GM23338 (cell line): ENCODE data around the gene MRE11.

Experiments
- CREB1 ChIP-seq: fragments of 250-450 bp; sonication (Bioruptor Pico); IDR thresholded peaks from 2 replicates; pipeline ENCODE4 v1.5.0; 2020; ENCODE audit warnings: low read depth, mild to moderate bottlenecking, moderate library complexity
- CTCF ChIP-seq, 2 experiments: fragments of 200-600 bp in 1 of 2; sonication (generic) in 1 of 2; conservative IDR thresholded peaks; 2 replicates each; pipeline versions ENCODE4 v1.5.1 to v1.6.1; 2016 to 2017; ENCODE audit warnings: antibody characterized with exemption in 2 of 2, low read depth in 2 of 2, mild to moderate bottlenecking in 2 of 2, moderate library complexity in 1 of 2
- ETS1 ChIP-seq: IDR thresholded peaks from 2 replicates; pipeline ENCODE4 v1.6.1; 2016; ENCODE audit warnings: antibody characterized with exemption
- EZH2 ChIP-seq: fragments of 200-600 bp; sonication (generic); IDR thresholded peaks from one replicate; pipeline ENCODE4 v1.8.0; 2017; ENCODE audit warnings: antibody characterized with exemption, mild to moderate bottlenecking, low read depth; ENCODE audit not compliant: unreplicated experiment
- EZH2phosphoT487 ChIP-seq: fragments of 200-600 bp; sonication (generic); IDR thresholded peaks from one replicate; pipeline ENCODE4 v1.8.1; 2018; ENCODE audit warnings: antibody characterized with exemption; ENCODE audit not compliant: unreplicated experiment
- JUNB ChIP-seq: IDR thresholded peaks from one replicate; pipeline ENCODE4 v1.6.1; 2016; ENCODE audit warnings: antibody characterized with exemption; ENCODE audit not compliant: unreplicated experiment
- NANOG ChIP-seq: IDR thresholded peaks from 2 replicates; pipeline ENCODE4 v1.6.1; 2016; ENCODE audit warnings: antibody characterized with exemption, borderline replicate concordance
- POLR2AphosphoS5 ChIP-seq: IDR thresholded peaks from 2 replicates; pipeline ENCODE4 v1.6.1; 2016; ENCODE audit warnings: antibody characterized with exemption, low read depth
- STAT1 ChIP-seq: IDR thresholded peaks from one replicate; pipeline ENCODE4 v1.6.1; 2016; ENCODE audit warnings: antibody characterized with exemption; ENCODE audit not compliant: unreplicated experiment
- ZNF462 ChIP-seq: fragments of 250-450 bp; sonication (Bioruptor Pico); IDR thresholded peaks from 2 replicates; pipeline ENCODE4 v1.5.0; 2020; ENCODE audit warnings: mild to moderate bottlenecking, moderate library complexity
- TF ChIP-seq, protein P1 (sequence below): IDR thresholded peaks from one replicate; pipeline ENCODE4 v1.6.1; 2018; ENCODE audit warnings: antibody characterized with exemption; ENCODE audit not compliant: unreplicated experiment

DNA sequence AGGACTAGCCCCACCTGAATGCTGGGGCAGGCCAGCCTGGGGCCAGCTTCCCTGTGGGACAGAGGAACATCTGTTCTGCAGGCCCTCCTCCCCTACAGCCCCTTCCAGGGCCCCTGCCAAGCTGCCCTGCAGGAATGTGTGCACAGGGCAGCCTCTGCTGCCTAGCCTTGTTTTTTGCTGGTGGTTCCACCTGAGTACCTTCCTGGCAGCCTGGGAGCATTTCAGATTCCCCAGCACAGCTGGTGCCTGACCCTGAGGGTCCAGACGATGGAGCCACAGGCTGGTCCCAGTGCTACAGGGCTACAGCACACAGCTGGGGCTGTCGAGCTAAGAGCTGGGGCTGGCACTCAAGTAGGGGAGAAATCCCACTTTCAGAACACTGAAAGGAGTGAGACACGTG, 70.1 kb downstream of the MRE11 start:
- TF ChIP-seq CTCF (conservative IDR thresholded peaks at IDR 0.05; ENCODE audit: low read depth in 2 of 2) (no peak), EZH2phosphoT487 (no peak), JUNB (no peak), ZNF462 (CRISPR knock-in tag) (no peak), CREB1 (no peak), EZH2 (no peak), POLR2AphosphoS5 (no peak), STAT1 (no peak), NANOG (no peak), ETS1 (no peak)
- TF ChIP-seq, protein P1, sequence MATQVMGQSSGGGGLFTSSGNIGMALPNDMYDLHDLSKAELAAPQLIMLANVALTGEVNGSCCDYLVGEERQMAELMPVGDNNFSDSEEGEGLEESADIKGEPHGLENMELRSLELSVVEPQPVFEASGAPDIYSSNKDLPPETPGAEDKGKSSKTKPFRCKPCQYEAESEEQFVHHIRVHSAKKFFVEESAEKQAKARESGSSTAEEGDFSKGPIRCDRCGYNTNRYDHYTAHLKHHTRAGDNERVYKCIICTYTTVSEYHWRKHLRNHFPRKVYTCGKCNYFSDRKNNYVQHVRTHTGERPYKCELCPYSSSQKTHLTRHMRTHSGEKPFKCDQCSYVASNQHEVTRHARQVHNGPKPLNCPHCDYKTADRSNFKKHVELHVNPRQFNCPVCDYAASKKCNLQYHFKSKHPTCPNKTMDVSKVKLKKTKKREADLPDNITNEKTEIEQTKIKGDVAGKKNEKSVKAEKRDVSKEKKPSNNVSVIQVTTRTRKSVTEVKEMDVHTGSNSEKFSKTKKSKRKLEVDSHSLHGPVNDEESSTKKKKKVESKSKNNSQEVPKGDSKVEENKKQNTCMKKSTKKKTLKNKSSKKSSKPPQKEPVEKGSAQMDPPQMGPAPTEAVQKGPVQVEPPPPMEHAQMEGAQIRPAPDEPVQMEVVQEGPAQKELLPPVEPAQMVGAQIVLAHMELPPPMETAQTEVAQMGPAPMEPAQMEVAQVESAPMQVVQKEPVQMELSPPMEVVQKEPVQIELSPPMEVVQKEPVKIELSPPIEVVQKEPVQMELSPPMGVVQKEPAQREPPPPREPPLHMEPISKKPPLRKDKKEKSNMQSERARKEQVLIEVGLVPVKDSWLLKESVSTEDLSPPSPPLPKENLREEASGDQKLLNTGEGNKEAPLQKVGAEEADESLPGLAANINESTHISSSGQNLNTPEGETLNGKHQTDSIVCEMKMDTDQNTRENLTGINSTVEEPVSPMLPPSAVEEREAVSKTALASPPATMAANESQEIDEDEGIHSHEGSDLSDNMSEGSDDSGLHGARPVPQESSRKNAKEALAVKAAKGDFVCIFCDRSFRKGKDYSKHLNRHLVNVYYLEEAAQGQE, result no peak
